ENCODE results near the gene ASPDH.

DNA sequence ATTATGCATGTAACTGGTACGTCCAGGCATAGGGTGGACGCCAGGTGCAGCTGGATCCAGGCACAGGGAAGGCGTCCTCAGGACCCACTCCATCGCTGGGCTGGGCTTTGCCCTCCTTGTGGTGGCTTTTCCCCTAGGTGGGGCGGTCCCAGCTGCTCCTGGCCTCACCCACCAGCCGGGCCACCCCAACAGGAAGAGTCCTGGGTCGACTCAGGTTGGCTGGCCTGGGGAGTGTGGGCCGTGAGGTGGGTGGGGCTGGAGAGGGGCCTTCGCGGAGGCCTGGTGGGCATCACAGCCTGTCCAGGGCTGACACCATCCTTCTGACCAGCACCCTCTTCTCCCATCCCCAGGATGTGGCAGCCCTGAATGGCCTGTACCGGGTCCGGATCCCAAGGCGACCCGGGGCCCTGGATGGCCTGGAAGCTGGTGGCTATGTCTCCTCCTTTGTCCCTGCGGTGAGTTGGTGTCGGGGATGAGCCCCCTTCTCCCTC is 33.9 kb downstream of the ASPDH start:
- TF ChIP-seq JUNB (CRISPR knock-in tag; IDR thresholded peaks at IDR 0.05; ENCODE audit: borderline replicate concordance): no peak
- TF ChIP-seq SP4 (CRISPR knock-in tag; IDR thresholded peaks at IDR 0.05): no peak
- TF ChIP-seq EP300 (IDR thresholded peaks at IDR 0.05; ENCODE audit: low read depth in 2 of 2, low read length in 2 of 2): no peak
- no peak for TF ChIP-seq EP300 (CRISPR knock-in tag; IDR thresholded peaks at IDR 0.05; ENCODE audit: borderline replicate concordance)
- TF ChIP-seq BHLHE40 (IDR thresholded peaks at IDR 0.05; ENCODE audit: low read length): no peak
- no peak for TF ChIP-seq KLF12 (CRISPR knock-in tag; IDR thresholded peaks at IDR 0.05; ENCODE audit: borderline replicate concordance)
- no peak for TF ChIP-seq HMGA1 (CRISPR knock-in tag; conservative IDR thresholded peaks at IDR 0.05)
